ENCODE results near the gene CELA3B.
A peak's percentile ranks its signal among the peaks of the same experiment; 100 is the strongest.
"Not testable (repeated sequence)": the region's sequence is repeated elsewhere in the genome, so short reads cannot be mapped to it uniquely, and the experiment has no call there.

CELA3B gene

GRCh38 chr1:22018583-22019559 lies 42.0 kb downstream of the CELA3B start:
- DNase-seq, result peak; percentile 53 to 57

GRCh38 chr1:22021061-22021460 lies 44.2 kb downstream of the CELA3B start:
- no peak for DNase-seq

GRCh38 chr1:22024485-22025367 lies 47.9 kb downstream of the CELA3B start:
- DNase-seq, result peak; percentile 77 to 86

GRCh38 chr1:22025368-22026155 lies 48.7 kb downstream of the CELA3B start:
- peak; percentile 89 to 91 for DNase-seq

- peak in 1 of 2 donors; percentile 42 for DNase-seq
Observed at GRCh38 chr1:22026924-22027289, 50.1 kb downstream of the CELA3B start.

- no peak for DNase-seq
Observed at GRCh38 chr1:22030057-22030456, 53.2 kb downstream of the CELA3B start.

GRCh38 chr1:22030473-22030872 lies 53.7 kb downstream of the CELA3B start:
- DNase-seq, result no peak

GRCh38 chr1:22031214-22031962 lies 54.6 kb downstream of the CELA3B start:
- DNase-seq, result peak; percentile 56 to 73

GRCh38 chr1:22034834-22035233 lies 58.0 kb downstream of the CELA3B start:
- DNase-seq, result not testable (repeated sequence)

- DNase-seq, result no peak
Observed at GRCh38 chr1:22037520-22037919, 60.7 kb downstream of the CELA3B start.

- no peak for DNase-seq
Observed at GRCh38 chr1:22038036-22038435, 61.2 kb downstream of the CELA3B start.
